ENCODE results near the gene MKNK1. TPM values are rescaled to one million over a fixed set of nuclear protein-coding genes. Genes with fewer than 3 reads are reported as not detected.

The MKNK1 gene
- total RNA-seq, 1 donor: 25.4 TPM

- Histone ChIP-seq H3K9me3 (ENCODE audit: low read depth, low read length) (no peaks in the 10 kb centered on the region), H3K27me3 (ENCODE audit: insufficient read depth, low read length) (no peaks in the 10 kb centered on the region), H3K4me3 (ENCODE audit: low read length) (no peak overlapping the region), H3K4me1 (ENCODE audit: insufficient read depth, low read length) (peaks cover 67% of the 10 kb centered on the region)
Measured at GRCh38 chr1:46613661-46614603, 9.9 kb upstream of the MKNK1 start.

- H3K9me3 ChIP-seq (ENCODE audit: low read depth, low read length): no peaks in the 10 kb centered on the region
- peaks cover 60% of the 10 kb centered on the region for H3K4me1 ChIP-seq (ENCODE audit: insufficient read depth, low read length)
- no peak overlapping the region for H3K4me3 ChIP-seq (ENCODE audit: low read length)
- H3K27me3 ChIP-seq (ENCODE audit: insufficient read depth, low read length): no peaks in the 10 kb centered on the region
Measured at GRCh38 chr1:46612937-46613660, 9.0 kb upstream of the MKNK1 start.

GRCh38 chr1:46611691-46612221 is 7.7 kb upstream of the MKNK1 start:
- no peaks in the 10 kb centered on the region for H3K27me3 ChIP-seq (ENCODE audit: insufficient read depth, low read length)
- peaks cover 52% of the 10 kb centered on the region for H3K4me1 ChIP-seq (ENCODE audit: insufficient read depth, low read length)
- no peaks in the 10 kb centered on the region for H3K9me3 ChIP-seq (ENCODE audit: low read depth, low read length)
- H3K4me3 ChIP-seq (ENCODE audit: low read length): no peak overlapping the region

GRCh38 chr1:46607345-46608130 is 3.5 kb upstream of the MKNK1 start:
- Histone ChIP-seq H3K4me3 (ENCODE audit: low read length) (no peak overlapping the region), H3K9me3 (ENCODE audit: low read depth, low read length) (no peaks in the 10 kb centered on the region), H3K27me3 (ENCODE audit: insufficient read depth, low read length) (no peaks in the 10 kb centered on the region), H3K4me1 (ENCODE audit: insufficient read depth, low read length) (peaks cover 47% of the 10 kb centered on the region)

- Histone ChIP-seq H3K27me3 (ENCODE audit: insufficient read depth, low read length) (no peaks in the 10 kb centered on the region), H3K9me3 (ENCODE audit: low read depth, low read length) (no peaks in the 10 kb centered on the region), H3K4me3 (ENCODE audit: low read length) (no peak overlapping the region), H3K4me1 (ENCODE audit: insufficient read depth, low read length) (peaks cover 48% of the 10 kb centered on the region)
Measured at GRCh38 chr1:46606255-46606965, 2.3 kb upstream of the MKNK1 start.

- H3K27me3 ChIP-seq (ENCODE audit: insufficient read depth, low read length): no peaks in the 10 kb centered on the region
- peaks cover 54% of the 10 kb centered on the region for H3K4me1 ChIP-seq (ENCODE audit: insufficient read depth, low read length)
- no peaks in the 10 kb centered on the region for H3K9me3 ChIP-seq (ENCODE audit: low read depth, low read length)
- no peak overlapping the region for H3K4me3 ChIP-seq (ENCODE audit: low read length)
Measured at GRCh38 chr1:46605232-46605631, 1.2 kb upstream of the MKNK1 start.

GRCh38 chr1:46603481-46603857 is 599 bp downstream of the MKNK1 start:
- Histone ChIP-seq H3K4me3 (ENCODE audit: low read length) (peak overlapping the region; percentile 97), H3K4me1 (ENCODE audit: insufficient read depth, low read length) (peaks cover 71% of the 10 kb centered on the region), H3K27me3 (ENCODE audit: insufficient read depth, low read length) (no peaks in the 10 kb centered on the region), H3K9me3 (ENCODE audit: low read depth, low read length) (no peaks in the 10 kb centered on the region)

GRCh38 chr1:46601257-46602007 is 2.6 kb downstream of the MKNK1 start:
- no peaks in the 10 kb centered on the region for H3K27me3 ChIP-seq (ENCODE audit: insufficient read depth, low read length)
- H3K4me3 ChIP-seq (ENCODE audit: low read length): no peak overlapping the region
- H3K4me1 ChIP-seq (ENCODE audit: insufficient read depth, low read length): peaks cover 77% of the 10 kb centered on the region
- H3K9me3 ChIP-seq (ENCODE audit: low read depth, low read length): no peaks in the 10 kb centered on the region

GRCh38 chr1:46599059-46599970 is 4.8 kb downstream of the MKNK1 start:
- Histone ChIP-seq H3K4me1 (ENCODE audit: insufficient read depth, low read length) (peaks cover 79% of the 10 kb centered on the region), H3K9me3 (ENCODE audit: low read depth, low read length) (no peaks in the 10 kb centered on the region), H3K4me3 (ENCODE audit: low read length) (no peak overlapping the region), H3K27me3 (ENCODE audit: insufficient read depth, low read length) (no peaks in the 10 kb centered on the region)

GRCh38 chr1:46596846-46597245 is 7.2 kb downstream of the MKNK1 start:
- Histone ChIP-seq H3K9me3 (ENCODE audit: low read depth, low read length) (no peaks in the 10 kb centered on the region), H3K4me1 (ENCODE audit: insufficient read depth, low read length) (peaks cover 73% of the 10 kb centered on the region), H3K27me3 (ENCODE audit: insufficient read depth, low read length) (no peaks in the 10 kb centered on the region), H3K4me3 (ENCODE audit: low read length) (no peak overlapping the region)

GRCh38 chr1:46596036-46596435 is 8.0 kb downstream of the MKNK1 start:
- Histone ChIP-seq H3K4me1 (ENCODE audit: insufficient read depth, low read length) (peaks cover 65% of the 10 kb centered on the region), H3K9me3 (ENCODE audit: low read depth, low read length) (no peaks in the 10 kb centered on the region), H3K4me3 (ENCODE audit: low read length) (no peak overlapping the region), H3K27me3 (ENCODE audit: insufficient read depth, low read length) (no peaks in the 10 kb centered on the region)

GRCh38 chr1:46595127-46595526 is 8.9 kb downstream of the MKNK1 start:
- Histone ChIP-seq H3K27me3 (ENCODE audit: insufficient read depth, low read length) (no peaks in the 10 kb centered on the region), H3K9me3 (ENCODE audit: low read depth, low read length) (no peaks in the 10 kb centered on the region), H3K4me1 (ENCODE audit: insufficient read depth, low read length) (peaks cover 56% of the 10 kb centered on the region), H3K4me3 (ENCODE audit: low read length) (no peak overlapping the region)

- Histone ChIP-seq H3K27me3 (ENCODE audit: insufficient read depth, low read length) (no peaks in the 10 kb centered on the region), H3K4me1 (ENCODE audit: insufficient read depth, low read length) (peaks cover 46% of the 10 kb centered on the region), H3K4me3 (ENCODE audit: low read length) (no peak overlapping the region), H3K9me3 (ENCODE audit: low read depth, low read length) (no peaks in the 10 kb centered on the region)
Measured at GRCh38 chr1:46594063-46594462, 10.0 kb downstream of the MKNK1 start.

All from mononuclear cell (primary cell).